ENCODE results near the gene VAV3.
"Not testable (repeated sequence)": the region's sequence is repeated elsewhere in the genome, so short reads cannot be mapped to it uniquely, and the experiment has no call there.

VAV3 gene

DNA sequence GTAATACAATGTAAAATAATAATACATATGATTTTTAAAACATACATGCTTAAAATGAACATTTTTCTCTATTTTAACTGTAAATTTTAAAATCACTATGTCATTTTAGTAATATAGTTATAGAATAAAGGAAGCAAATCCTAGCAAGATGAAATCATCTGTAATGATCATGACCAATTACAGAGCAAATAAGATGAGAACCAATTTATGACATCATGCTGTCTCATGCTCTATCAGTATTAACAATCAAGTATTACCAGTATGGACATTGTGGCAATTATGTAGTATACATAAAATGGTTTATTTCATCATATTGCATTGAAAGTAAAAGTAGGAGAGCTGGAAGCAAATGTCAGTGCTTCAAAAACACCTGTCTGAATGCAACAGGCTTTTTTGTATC is 255.0 kb downstream of the VAV3 start:
- DNase-seq = no peak

DNA sequence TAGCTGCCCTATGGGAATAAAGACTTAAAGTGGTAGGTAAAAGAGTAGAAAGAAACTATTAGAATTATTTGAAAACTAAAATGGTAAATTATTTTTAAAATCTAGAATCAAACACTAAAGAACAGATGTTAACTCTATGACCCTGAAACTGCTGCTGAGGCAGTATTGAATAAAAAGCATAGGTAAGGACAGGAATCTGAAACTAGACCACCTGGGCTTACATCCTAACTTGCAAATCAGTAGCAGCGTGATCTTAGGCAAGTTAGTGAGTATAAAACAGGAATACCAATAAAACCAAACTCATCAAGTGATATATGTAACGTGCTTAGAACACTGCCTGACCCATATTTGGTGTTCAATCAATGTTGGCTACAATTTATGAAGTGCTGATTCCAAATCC is 257.9 kb downstream of the VAV3 start:
- no peak for DNase-seq

DNA sequence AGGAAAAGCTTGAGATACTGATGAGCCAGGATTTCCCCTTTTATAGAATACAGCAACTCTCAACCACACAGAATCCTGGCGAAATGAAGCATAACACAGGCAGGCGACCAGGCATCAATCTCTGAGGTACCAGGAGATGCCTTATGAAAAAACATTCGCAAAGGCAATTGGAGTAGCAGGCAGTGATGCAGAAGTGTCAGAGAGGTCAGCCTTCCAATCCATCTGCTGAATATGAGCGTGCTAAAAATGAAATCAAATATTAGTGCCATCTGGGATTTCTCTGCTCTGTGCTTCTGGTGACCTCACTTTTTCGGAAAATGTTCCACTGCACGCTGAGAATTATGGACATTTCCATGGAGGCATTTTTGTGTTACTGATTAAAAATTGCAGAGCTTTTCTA is 258.8 kb downstream of the VAV3 start:
- DNase-seq = no peak

DNA sequence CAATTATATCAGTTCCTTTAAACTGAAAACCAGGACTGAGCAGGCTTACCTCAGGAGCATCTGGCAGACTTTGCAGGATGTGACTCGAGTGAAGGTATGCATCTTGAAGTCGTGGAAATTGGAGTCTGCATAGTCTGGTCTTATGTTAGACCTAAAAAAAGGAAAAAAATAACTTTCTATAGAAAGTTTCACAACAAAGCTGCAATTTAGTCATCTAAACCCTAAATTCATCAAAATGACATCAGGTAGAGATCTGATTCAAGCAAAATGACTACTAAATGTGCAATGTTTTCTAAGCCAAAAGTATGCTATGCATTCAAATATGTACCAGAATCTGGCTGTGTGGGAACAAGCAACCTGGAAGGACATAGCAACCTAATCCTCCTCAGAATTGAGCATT is 260.1 kb downstream of the VAV3 start:
- DNase-seq = no peak

DNA sequence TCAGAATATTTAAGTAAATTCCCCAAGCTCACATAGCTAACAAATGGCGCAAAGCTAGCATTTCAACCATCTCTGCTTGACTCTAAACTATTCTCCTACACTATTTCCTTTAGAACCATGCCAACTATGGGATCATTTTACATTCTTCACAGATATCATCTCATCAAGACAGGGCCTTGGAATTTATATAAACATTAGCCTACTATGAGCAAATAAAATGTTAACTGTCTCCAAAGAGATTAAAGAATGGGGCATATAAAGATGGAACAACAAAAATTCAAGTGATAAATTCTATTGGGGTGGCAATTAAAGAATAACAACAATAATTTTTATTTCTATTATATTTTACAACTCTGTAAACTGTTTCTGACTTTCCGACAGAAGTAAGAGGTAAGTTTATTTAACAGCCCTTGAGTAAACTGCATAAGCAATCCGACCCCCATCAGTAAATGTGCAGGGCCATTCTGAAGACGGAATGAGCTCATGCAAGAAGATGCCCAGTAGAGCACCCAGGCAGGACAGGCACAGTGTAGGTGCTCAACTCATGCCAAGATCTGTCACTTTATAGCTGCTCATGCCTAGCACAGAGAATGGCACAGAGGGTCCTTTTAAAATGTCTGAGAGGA is 261.9 kb downstream of the VAV3 start:
- DNase-seq = no peak

DNA sequence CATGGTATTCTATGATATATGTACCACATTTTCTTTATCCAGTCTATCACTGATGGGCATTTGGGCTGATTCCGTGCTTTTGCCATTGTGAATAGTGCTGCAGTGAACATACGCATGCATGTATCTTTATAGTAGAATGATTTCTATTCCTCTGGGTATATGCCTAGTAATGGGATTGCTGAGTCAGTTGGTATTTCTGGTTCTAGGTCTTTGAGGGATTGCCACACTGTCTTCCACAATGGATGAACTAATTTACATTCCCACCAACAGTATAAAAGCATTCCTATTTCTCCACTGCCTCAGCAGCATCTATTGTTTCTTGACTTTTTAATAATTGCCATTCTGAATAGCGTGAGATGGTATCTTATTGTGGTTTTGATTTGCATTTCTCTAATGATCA is 264.3 kb downstream of the VAV3 start:
- DNase-seq = not testable (repeated sequence)

DNA sequence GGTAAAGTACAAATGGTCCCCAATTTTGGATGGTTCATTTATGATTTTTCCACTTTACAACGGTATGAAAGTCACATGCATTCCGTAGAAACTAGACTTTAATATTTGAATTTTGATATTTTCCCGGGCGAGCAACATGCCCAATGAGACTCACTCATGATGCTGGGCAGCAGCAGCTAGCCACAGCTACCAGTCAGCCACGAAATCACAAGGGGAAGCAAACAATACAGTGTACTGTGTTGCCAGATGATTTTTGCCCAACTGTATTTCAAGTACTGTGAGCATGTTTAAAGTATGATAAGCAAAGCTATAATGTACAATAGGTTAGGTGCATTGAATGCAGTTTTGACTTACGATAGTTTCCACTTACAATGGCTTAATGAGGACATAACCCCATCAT is 266.8 kb downstream of the VAV3 start:
- DNase-seq = no peak

DNA sequence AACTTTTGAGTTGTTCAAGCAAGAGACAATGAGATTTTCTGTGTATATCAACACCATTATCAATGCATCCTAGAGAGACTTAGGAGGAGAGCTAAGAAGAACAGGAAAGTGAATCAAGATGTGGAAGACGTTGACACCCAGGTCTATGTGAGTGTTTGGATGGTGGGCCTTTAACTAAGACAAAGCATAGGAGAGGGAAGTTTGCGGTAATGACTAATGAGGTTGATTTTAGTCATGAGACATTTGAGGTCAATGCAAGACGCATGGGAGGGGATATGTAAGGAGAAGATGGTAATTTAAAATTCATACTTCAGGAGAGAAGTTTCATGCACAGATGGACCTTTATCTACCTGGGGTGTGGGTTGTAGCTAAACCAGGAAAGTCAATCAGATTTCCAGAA is 269.6 kb downstream of the VAV3 start:
- DNase-seq = peak; percentile 7

DNA sequence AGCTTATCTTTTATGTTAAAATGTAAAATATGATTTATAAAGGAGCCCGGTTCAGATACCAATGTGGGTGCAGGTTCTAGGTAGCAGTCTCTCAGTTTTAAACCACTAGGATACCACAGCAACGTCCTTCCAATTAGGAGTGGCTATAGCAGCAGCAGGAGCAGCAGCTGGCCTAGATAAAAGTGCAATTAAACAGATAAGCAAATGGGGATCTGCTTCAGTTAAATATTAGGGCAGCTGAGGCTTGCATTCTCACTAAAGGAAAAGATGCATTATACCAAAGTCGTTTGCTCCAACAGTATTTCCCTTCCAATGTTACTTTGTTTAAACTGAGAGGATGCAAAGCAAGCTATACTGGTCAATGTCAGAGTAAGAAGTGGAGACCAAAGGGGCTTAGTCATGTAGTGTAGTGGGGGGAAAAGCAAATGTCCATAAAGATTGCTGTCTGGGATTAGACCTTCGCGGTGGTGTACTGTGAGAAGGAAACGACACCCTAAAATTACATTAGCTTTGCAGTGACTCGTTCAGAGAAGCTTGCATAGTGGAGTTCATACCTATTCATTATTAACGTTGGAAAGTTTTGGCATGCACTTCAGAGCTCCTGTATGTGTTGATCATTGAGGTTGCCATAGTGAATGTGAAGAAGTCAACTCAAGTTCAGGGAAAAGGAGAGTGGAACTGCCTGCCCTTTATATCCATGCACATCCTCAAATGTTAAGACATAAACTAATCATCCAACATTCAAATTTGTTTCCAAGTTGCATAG is 272.2 kb downstream of the VAV3 start:
- no peak for DNase-seq

DNA sequence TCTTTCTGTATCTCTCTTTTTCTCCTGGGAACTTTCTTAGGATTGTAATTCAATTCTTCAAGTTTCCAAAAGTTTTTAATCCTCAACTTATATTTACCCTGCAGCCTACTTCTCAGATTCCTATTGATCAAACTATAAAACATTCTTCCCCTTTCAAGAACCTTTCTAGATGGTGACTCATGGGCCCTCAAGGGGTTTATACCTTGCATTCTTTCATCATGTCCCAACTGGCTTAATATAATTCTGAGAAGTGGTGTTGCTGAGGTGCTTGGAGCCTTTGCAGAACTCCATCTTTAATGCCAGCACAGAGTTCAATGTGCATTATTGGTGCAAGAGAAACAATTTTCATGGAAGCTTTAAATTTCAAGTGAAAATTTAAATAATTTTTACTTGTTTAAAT is 273.4 kb downstream of the VAV3 start:
- no peak for DNase-seq

DNA sequence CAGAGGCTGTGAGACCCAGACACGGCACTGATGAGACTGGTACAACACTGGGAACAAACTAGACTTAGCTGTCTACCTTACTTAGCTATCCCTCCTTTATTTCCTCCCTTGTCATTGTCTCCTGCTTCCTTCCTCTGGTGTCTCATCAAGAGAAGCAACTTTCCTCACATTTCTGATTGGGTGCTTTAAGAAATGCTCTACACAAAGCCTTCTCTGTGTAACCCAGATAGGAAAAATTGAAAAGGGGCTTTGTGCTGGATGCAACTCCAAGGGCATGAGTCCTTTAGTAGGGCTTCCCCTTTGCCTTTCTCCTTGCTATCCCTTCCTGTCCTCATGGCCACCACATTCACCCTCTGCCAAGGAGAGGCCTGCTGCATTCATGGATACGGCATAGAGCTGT is 274.5 kb downstream of the VAV3 start:
- no peak for DNase-seq

DNA sequence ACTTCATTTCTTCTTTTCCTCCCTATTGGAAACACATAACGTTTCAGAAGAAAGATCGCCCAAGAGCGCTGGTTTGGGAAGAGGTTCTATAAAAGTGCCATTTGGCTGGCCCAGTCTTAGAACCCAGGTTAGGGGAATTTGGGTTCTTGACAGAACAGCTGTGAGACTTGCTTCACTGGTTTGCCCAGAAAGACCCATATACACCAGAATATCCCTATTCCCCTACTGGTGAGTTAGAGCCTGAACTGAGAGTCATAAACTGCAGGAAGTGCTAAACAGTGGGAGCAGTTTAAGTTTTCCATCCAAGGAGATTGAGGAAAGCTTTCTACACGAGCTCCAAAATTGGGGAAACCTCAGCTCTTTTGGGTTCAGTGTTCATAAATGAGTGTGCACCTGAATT is 275.2 kb downstream of the VAV3 start:
- DNase-seq = no peak

DNA sequence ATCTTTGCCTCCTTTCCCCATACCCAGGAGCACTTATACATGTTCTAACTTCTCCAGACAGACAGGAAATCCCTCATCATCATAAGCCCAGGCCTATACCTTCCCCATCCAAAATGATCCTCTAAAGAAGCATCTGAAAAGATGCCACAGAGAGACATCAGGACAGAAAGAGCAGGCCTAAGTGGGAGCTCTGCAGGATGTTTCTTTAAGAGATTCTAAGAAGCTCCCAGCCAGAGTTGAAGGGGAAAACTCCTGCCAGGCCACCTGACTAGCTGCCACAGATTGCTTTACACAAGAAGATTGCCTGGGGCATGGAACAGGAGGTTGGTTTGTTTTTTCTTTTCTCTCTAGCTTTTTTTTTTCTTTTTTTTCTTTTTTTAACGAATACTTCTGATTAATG is 275.8 kb downstream of the VAV3 start:
- DNase-seq = no peak

DNA sequence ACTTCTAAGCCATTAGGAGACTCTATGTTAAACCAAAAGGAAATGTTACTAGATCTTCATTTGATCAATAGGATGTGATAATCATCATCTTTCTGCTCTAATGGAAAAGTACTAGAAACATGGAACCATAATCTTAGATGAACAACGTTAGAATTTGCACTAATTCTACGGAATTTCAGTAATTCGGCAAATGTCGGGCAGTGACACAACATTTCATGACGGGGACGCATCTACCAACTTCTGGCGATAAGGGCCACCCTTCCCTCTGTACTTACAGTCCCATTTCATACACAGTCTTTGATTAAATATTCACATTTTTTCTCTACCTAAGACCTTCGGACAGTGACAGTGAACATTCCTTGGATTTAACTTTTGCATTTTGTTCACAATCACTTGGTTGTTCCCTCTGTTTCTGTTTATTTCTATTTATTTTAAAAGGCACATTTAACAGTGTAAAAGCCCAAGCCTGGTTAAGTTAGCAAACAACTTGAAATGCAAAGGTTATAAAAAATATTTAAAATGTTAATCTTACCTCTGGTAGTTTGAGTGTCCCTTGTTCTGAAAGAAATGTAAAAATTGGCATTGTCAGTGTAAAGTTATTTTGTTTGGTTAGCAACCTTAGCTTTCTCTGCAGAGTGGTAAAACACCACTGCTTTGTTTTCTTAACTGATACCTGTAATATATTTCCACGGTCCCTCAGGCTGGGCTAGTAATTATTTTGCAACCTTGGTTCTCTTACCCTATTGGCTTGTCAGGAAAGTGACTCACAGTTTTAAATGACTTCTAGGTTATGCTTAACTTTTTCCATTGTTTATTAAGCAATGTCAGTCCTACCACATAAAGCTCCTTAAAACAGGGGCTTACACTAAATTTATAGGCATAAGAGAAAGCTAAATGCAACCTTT is 276.9 kb downstream of the VAV3 start:
- peak; percentile 77 for DNase-seq

DNA sequence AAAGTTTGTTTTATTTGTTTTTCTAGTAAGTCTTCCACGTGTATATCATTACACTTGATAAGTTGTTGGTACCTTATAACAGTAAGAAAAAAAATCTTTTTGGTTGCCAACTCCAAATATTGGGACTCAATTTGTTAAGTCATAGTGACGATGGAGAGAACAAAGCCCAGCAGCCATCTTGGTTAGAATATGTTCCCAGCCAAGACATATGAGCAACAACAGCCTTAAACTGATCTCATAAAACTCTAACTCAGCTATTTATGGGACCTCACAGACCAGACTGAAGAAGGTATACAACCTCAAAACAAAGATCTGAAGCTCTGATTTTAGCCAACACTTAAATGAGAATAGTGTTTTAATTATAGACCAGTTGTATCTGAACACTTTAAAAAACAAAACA is 281.3 kb downstream of the VAV3 start:
- DNase-seq = no peak

DNA sequence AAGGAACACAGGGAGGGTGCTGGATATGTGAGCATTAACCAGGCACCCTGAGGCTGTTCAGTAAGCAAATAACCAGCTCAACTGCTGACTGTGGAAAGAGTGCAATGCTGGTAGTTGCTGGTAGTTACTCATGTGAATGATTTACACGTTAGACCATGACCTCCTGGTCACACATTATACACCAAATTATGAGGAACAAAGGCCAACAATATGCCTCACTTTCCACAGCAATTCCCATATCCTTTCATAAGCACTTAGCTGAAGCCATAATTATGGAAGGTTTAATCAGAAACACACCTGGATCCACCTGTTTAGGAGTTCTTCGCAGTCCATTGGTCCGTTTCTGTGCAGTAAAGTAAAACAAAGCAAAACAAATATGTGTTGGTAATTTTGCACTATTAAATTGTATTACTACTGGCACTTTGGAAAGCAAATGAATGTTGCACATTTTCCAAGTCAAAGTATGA is 281.8 kb downstream of the VAV3 start:
- no peak for DNase-seq

DNA sequence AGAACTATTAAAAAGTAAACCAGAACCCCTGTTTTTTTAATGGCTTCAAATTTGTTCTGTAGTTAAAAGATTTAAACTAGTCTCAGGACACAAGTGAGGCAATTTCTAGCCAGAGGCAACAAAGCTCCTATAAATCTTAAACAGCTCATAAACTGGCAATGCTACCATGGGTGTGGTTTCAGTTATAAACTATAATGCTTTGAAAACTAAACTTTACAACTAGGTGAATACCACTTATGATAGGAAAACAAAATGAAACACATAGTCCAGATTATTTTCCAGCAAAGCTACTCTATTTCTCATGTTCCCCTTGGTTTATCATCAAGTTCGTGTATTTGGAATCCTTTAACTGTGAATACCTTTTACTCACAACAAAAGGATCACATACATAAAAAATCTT is 282.5 kb downstream of the VAV3 start:
- DNase-seq = no peak

DNA sequence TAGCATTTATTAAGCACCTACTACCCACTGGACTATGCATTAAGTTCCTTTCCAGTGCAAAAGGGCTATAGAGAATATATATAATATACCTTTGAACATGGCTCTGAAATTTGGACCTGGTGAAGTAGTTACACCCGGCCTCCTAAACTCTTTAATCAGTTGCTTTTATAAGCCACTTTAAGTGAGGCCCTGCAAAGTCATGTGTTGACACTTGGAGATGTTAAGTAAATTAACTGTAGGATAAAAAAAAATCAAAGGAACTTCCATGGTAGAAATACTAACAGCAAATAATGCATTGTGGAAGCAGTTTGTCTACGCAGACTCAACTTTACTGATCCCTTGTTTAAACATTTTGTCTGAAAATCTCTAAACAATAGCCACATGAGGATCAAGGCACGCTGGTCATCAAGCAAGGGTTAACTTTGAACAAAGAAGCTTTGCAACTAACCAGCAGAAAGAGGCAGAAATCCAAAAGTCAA is 283.9 kb downstream of the VAV3 start:
- no peak for DNase-seq

DNA sequence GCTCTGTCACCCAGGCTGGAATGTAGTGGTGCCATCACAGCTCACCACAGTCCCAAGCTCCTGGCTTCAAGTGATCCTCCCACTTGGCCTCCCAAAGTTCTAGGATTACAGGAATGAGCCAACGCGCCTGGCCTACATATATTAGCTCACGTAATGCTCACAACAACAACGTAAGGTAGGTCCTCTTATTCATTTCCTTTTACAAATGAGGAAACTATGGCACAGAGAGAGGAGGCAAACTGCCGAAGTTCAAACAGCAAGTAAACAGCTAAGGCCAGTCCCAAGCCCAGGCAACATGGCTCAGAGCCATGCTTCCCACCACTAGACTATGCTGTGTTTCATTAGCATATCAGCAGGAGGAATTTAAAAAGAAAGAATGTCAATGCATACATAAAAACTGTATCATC is 284.4 kb downstream of the VAV3 start:
- DNase-seq = no peak

DNA sequence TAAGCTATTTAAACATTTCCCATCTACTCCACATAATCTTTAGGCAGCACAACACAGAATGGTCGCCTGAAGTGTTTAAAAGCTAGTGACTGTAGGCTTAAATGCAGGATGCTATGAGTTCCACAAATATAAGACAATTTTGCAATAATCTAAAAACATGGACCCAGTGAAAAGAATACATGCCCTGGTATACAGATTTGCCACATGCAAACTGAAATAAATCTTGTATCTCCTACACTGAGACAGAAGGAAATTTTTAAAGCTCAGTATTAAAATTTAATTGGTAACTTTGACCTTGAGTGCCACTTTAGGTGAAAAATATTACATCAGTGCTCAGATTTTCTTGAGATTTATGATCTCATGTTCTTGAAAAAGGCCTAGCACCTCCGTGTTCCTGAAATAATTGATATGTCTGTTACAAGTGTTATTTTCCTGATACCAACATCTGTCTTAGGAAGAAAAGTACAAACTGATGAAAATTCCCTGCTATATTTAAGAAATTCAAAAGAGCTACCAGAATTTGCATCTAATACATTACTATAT is 285.5 kb downstream of the VAV3 start:
- no peak for DNase-seq

DNA sequence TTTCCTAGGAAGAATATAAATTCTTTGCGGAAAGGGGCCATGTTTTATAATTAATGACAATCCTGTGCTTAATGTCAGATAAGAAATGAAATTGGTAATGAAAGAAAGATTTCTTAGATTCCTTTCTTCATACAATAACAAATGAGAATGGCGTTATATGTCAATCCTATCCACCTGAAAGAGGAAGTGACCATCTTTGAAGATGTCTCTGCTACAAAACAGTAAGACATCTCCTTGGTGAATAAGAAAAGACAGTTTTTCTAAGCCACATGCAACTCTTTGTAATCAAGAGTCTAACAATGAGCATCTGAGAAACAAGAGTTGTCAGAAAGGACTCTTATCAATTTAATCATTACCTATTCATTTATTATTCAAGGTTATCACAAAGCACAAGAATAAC is 286.0 kb downstream of the VAV3 start:
- DNase-seq = peak; percentile 46

DNA sequence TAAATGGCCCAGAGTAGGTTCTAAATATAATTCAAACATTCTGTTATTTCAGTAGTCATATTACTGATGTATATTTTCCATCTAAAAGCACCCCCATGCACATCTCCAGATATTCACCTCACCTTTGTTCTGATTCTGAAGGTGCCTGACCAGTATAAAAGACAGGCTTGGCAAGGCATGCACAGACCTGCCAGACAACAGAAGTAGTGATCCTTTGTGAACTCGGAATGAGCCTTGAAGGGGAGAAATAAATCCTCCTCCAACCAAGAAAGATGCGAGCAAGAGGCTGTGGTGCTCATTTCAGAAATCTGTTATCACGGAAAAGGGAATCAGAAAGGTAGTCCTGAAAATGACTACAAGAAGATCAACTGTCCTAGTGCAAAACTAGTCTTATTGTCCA is 287.3 kb downstream of the VAV3 start:
- no peak for DNase-seq

DNA sequence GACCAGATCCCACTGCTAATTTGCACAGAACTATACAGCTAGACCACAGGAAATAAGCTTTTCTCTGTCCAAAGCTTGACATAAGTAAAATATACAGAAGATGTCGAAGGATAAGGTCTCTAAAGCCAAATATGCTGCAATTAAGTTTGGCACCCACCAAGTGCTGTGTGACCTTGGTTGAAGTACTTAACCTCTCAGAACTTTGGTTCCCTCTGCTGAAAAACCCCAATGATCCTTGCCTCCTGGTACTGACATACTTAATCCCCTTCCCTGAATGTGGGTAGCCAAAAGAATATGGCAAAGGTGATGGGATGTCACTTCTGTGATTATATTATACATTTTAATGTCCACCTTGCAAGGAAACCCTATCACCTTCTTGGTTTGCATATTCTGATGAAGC is 290.5 kb downstream of the VAV3 start:
- DNase-seq = no peak

All from MV-4-11 (cell line).